NCI-H510A treated with DMSO at 0.1 percent for 48 hours (cell line): ENCODE results near the gene CMTM6.
"Not testable (repeated sequence)": the region's sequence is repeated elsewhere in the genome, so short reads cannot be mapped to it uniquely, and the experiment has no call there.

ENCODE experiments used
- DNase-seq: peaks from one replicate; lab custom pipeline; 2025; lab: John Stamatoyannopoulos, UW

CMTM6 gene

GRCh38 chr3:32499585-32499984 lies 3.1 kb downstream of the CMTM6 start:
- DNase-seq: no peak

DNA sequence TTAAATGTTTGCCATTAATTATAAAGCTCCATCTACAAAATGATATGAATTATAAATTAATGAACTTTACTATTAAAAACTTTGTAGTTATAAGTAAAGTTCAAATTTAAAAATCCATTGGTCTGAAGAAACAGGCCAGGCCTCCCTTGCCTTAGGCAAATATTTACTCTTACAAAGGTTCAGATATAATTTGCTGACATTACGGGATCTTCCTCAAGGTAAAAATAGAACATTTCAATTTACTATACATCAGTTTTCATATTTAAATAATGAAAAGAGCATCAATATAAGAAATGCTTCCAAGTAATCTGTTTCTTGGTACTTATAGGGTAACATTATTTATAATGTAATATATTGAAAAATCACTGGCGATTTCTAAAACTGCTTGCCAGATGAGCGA lies 3.7 kb downstream of the CMTM6 start:
- DNase-seq: no peak

DNA sequence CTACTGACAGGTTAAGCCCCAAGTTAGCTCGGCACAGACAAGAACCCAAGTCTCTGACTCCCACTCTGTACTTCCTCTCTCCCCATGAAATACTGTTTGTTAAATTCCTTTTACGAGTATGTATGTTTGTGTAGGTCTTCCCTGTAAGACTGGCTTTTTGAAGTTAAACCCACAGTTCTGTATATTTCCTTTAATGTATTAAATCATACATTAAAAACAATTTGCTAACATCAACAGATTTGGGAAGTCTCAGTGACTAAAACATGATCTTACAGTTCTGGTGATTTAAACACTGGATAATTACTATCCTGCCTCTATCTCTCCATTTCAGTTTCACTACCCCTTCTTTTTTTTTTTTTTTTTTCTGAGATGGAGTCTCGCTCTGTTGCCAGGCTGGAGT lies 4.4 kb downstream of the CMTM6 start:
- DNase-seq: no peak

DNA sequence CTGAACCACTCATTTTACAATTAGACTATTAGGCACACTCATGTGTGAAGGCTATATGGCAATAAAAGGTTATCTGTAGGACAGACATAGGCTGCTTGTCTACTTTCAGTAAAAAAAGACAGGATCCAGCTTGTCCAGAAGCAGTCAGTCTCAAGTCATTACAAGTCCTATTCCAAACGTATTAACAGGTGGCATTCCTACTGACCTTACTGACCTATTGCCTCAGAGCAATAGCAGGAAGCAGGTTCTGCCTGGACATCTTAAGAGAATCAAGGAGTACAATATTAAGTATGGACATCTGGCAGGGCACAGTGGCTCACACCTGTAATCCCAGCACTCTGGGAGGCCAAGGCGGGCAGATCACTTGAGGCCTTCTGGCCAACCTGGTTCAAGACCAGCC lies 7.0 kb downstream of the CMTM6 start:
- DNase-seq: no peak

DNA sequence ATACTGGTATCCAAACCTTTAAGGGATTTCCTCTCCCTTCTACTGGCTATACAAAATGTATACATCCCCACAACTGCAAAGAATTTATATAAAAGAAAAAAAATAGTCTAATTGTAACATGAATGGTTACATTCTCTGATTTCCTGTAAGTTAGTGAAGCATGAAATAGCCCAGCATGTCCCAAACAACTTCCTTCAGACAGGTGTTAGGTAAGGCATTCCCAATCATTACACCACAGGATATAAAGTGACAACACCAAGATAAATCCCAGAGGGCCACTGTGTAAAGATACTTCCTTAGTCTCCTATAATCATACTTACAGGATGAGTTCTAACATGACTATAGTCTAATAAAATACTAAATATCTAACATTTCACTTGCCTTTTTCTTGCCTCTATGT lies 7.6 kb downstream of the CMTM6 start:
- DNase-seq: no peak

GRCh38 chr3:32493437-32494414 lies 8.9 kb downstream of the CMTM6 start:
- no peak for DNase-seq

DNA sequence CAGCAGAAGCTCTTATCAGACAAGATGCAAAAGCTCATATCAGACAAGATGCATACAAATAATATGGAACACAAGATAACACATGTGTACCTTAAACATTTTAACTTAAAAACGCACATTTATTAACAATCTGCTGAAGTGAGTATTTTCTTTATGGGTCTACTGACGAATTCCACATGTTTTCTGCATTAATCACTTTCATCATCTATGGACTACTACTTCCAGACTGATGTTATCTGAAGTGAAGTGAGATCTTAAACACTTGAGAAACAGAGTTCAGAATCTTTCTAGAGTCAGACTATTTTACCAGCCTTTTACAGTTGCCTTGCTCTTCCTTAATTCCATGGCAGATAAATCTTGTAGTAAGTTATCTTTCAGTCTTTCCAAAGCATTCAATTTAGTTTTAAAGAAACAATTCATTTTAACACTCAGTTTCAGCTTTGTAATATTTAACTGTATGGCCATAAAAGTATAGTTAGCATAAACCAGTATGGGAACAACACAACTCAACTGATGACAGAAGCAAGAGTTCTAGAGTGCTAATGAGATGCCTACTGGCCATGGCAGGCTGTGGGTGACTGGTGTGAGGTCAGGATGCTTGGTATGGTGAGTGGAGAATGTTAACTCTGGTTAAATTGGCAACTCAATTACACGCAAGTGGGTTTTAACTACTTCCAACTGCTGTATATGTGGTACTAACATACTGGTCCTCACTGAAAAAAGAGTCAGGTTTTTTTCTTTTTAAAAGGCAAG lies 9.8 kb downstream of the CMTM6 start:
- no peak for DNase-seq

DNA sequence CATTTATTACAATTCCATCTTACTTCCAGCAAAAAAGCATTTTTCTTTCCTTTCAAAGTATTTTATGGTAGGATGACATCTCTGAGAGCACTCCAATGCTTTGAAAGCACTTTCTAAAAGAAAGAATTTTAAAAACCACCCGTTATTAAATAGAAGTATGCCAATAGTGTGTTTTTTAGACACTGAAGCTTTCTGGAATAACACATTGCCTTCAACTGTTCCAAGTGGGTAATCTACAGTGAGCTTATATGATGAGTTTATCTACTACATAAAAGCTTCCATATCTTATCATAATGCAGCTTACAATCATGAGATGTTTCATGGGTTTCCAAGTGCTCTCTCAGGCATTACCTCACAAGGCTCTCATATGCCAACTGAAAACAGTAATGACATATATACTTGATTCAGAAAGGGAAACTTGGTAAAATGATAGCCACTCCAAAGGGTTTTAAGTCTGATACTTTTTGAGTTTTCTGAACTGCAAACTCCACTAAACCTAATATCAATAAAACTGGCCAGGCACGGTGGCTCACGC lies 14.1 kb downstream of the CMTM6 start:
- no peak for DNase-seq

GRCh38 chr3:32487781-32488473 lies 14.7 kb downstream of the CMTM6 start:
- no peak for DNase-seq

GRCh38 chr3:32484436-32484835 lies 18.2 kb downstream of the CMTM6 start:
- DNase-seq: no peak

- DNase-seq: no peak
Observed at GRCh38 chr3:32483772-32484171, 18.9 kb downstream of the CMTM6 start.

DNA sequence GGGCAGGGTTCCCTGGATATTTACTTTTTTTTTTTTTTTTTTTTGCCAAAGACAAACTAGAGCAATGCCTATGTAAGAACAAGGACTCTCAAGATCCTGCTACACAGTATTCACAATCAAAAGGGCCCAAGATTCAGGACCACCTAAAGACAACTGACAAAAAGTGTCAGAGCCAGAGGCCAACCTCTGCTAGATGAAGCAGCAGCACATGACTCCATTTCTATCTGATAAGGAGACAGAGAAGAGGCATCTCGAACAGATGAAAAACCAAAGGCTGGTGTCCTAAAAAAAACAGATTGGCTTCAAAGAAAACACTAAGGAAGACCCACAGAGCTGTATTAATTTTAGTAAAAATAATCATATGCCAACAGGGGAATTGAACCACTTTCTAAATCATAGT lies 20.0 kb downstream of the CMTM6 start:
- DNase-seq: no peak

DNA sequence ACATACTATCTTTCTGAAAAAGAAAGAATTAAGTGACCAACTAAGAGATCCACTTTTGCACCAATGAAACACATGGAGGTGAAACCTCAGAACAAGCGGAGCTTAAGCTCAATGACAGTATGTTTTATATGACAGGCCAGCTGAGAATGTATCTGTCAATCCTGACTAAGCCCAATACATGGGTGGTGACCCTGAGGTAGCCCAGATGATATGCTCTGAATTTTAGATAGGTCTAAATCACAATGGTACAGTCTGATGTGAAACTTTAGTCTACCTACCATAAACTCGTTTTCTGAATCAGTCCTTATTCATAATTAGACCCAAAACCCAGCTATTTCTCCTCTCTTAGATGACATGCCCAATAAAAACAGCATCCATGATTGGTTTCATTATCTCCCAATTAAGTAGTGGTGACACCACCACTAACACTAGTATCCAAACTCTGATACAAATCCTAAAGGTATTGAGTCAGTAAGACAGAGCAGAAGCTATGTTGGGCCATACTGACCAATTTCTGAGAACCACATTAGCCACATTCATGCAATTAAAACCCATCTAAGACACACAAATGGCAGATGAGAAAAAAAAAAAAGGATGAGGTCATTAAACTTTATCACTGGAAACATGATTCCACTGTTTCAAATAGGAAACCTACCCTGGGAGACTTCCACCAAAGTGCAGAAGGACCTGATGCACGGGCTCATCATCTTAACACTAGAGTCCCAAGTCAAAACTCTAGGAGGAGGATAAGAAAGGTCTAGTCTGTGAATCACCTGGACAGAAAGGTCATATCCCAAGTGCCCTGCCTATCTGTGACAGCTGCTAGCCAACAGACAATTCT lies 20.6 kb downstream of the CMTM6 start:
- no peak for DNase-seq

DNA sequence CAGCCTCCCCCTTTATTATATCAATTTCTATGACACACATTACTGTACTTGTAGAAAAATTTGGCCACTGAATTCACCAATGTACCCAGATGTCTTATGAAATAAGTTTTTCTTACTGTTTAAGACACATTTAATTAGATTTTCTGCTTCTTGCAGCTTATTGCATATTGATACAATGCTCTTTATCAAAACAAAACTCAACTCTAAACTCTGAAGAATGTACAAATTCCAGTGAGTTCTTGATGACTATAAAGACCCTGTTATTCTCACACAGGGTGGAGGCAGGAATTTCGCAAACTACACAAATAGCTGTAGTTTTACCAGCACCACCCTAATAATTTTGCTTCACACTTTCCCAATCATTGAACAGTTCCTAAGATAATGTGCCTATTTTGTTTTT lies 22.0 kb downstream of the CMTM6 start:
- DNase-seq: no peak

- DNase-seq: no peak
Observed at GRCh38 chr3:32474201-32474600, 28.5 kb downstream of the CMTM6 start.

DNA sequence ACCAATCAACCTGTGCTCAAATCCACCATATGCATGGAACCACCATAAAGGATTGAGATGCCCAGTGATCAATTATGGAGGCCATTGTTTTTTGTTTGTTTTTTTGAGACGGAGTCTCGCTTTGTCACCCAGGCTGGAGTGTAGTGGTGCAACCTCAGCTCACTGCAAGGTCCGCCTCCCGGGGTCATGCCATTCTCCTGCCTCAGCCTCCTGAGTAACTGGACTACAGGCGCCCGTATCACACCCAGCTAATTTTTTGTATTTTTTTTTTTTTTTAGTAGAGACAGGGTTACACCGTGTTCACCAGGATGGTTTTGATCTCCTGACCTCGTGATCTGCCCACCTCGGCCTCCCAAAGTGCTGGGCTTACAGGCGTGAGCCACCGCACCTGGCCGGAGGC lies 30.5 kb downstream of the CMTM6 start:
- not testable (repeated sequence) for DNase-seq

DNA sequence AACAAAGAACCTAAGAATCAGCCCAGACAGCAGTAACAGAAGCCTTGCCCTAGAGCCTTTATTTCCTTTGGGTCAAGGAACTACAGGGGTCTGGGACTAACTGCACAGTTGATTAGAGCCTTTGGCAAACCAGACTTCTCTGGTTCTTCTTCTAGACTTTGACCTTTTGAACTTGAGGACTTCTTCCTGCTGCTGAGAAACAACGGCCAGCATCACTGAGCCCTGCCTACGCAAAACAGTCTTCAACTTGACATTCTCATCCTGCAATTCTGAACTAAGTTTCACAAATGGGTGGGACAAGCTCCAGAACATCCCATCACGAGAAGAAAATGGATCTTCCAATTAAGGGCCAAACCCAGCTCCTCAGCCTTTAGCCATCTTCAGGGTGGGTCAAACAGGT lies 31.4 kb downstream of the CMTM6 start:
- no peak for DNase-seq

DNA sequence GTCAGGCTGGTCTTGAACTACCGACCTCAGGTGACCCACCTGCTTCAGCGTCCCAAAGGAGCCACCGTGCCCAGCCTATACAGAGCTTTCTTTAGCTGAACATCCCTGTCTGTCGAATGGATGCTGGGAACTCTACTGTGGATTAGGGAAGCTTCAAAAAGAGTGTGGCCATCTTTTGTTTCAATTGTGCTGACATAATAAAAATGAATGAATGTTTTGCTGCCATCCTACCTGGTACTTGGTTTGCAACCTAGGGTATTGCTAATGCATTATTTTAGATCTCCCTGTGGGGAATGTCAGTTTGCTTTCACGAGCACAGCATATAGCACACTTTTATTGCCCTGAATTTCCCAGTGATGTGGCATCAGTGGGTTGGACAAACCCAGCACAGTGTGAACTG lies 32.3 kb downstream of the CMTM6 start:
- no peak for DNase-seq

- no peak for DNase-seq
Observed at GRCh38 chr3:32469151-32469874, 33.3 kb downstream of the CMTM6 start.

- DNase-seq: peak; percentile 80
Observed at GRCh38 chr3:32467333-32468070, 35.1 kb downstream of the CMTM6 start.
